Astrocyte (in vitro differentiated cells and primary cell): Measurements from ENCODE around the gene TLK2. TPM values are rescaled to one million over a fixed set of nuclear protein-coding genes. Genes with fewer than 3 reads are reported as not detected.
A peak's percentile ranks its signal among the peaks of the same experiment; 100 is the strongest.
"Not testable (repeated sequence)": the region's sequence is repeated elsewhere in the genome, so short reads cannot be mapped to it uniquely, and the experiment has no call there.

Experiments used
- DNase-seq: peaks from one replicate; pipeline ENCODE4 v3.0.0-alpha.2; 2010; ENCODE audit warnings: low read depth
- FAIRE-seq: peaks from 2 replicates; lab custom pipeline; 2011; peaks lifted over from hg19 to GRCh38; lab: Jason Lieb, UNC
- H2AFZ ChIP-seq: 2 replicates; pipeline ENCODE4 v1.6.0; 2012; ENCODE audit warnings: low read depth, low read length, inconsistent platforms
- H3K27ac ChIP-seq: 2 replicates; pipeline ENCODE4 v1.5.1; 2011; ENCODE audit warnings: low read depth, low read length, inconsistent platforms
- H3K27me3 ChIP-seq: 2 replicates; pipeline ENCODE4 v1.6.0; 2011; ENCODE audit warnings: low read length, inconsistent platforms; ENCODE audit not compliant: insufficient read depth
- H3K36me3 ChIP-seq: 2 replicates; pipeline ENCODE4 v1.5.1; 2011; ENCODE audit warnings: low read length, inconsistent platforms; ENCODE audit not compliant: insufficient read depth
- H3K4me1 ChIP-seq: 2 replicates; pipeline ENCODE4 v1.5.1; 2011; ENCODE audit warnings: low read length, inconsistent platforms; ENCODE audit not compliant: insufficient read depth
- H3K4me2 ChIP-seq: 2 replicates; pipeline ENCODE4 v1.6.0; 2012; ENCODE audit warnings: low read length, inconsistent platforms
- H3K4me3 ChIP-seq: 2 replicates; pipeline ENCODE4 v1.5.1; 2011; ENCODE audit warnings: low read depth, mild to moderate bottlenecking, low read length, inconsistent platforms; ENCODE audit not compliant: insufficient read depth
- H3K79me2 ChIP-seq: 2 replicates; pipeline ENCODE4 v1.6.0; 2012; ENCODE audit warnings: mild to moderate bottlenecking, low read length, inconsistent platforms; ENCODE audit not compliant: insufficient read depth
- H3K9ac ChIP-seq: 2 replicates; pipeline ENCODE4 v1.6.0; 2012; ENCODE audit warnings: mild to moderate bottlenecking, low read length, inconsistent platforms
- H3K9me3 ChIP-seq: 2 replicates; pipeline ENCODE4 v1.5.1; 2012; ENCODE audit warnings: low read depth, mild to moderate bottlenecking, low read length, inconsistent platforms; ENCODE audit not compliant: insufficient read depth
- H4K20me1 ChIP-seq: 2 replicates; pipeline ENCODE4 v1.6.0; 2012; ENCODE audit warnings: low read length, inconsistent platforms; ENCODE audit not compliant: insufficient read depth
- H3K27ac Mint-ChIP-seq: one replicate; pipeline ENCODE4 v1.8.0; 2021; ENCODE audit warnings: mild to moderate bottlenecking, mixed read lengths; ENCODE audit not compliant: unreplicated experiment
- H3K27me3 Mint-ChIP-seq: one replicate; pipeline ENCODE4 v1.8.0; 2021; ENCODE audit warnings: low read depth, mixed read lengths; ENCODE audit not compliant: unreplicated experiment
- H3K36me3 Mint-ChIP-seq: one replicate; pipeline ENCODE4 v1.8.0; 2021; ENCODE audit warnings: low read depth, mixed read lengths; ENCODE audit not compliant: unreplicated experiment
- H3K4me1 Mint-ChIP-seq: one replicate; pipeline ENCODE4 v1.8.0; 2021; ENCODE audit warnings: low read depth, mixed read lengths; ENCODE audit not compliant: unreplicated experiment
- H3K4me3 Mint-ChIP-seq: one replicate; pipeline ENCODE4 v1.8.0; 2021; ENCODE audit warnings: mild to moderate bottlenecking, moderate library complexity, mixed read lengths; ENCODE audit not compliant: unreplicated experiment
- H3K9me3 Mint-ChIP-seq: one replicate; pipeline ENCODE4 v1.8.0; 2021; ENCODE audit warnings: mild to moderate bottlenecking, mixed read lengths; ENCODE audit not compliant: unreplicated experiment
- total RNA-seq: library from RNA; stranded (reverse); gene quantifications from 2 replicates; pipeline ENCODE4 v1.2.1, GENCODE V29; 2021

TLK2 gene
- total RNA-seq, 1 donor from 2014 or later: 53.0 TPM

DNA sequence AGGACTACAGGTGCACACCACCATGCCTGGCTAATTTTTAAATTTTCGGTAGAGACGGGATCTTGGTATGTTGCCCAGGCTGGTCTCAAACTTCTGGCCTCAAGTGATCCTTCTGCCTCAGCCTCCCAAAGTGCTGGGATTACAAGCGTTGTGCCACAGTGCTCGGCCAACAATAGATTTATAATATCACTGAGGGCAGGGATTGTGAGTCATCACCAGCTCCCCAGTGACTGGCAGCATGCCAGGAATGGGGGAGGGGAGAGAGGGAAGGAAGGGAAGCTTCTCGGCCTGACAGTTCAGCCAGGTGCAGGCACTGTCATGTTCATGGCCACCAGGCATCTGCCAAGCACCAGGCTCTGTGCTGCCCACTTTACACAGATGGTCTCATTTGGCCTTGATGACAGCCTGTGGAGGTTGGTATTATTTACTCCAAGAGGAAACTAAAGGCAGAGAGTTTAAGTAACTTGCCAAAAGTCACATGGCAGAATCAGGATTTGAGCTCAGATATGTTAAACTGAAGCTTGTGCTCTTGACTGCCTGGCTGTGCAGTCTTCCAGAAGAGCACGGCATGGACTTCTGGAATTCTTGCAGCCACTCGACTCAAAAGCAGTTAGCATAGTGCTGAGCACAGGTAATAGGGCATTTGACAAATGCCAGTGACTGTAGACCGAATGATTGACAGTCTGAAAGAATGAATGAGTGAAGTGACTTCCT is 7.8 kb upstream of the TLK2 start:
- H3K4me2 ChIP-seq, H3K79me2 ChIP-seq, H3K27me3 ChIP-seq, H3K36me3 Mint-ChIP-seq, H3K9me3 ChIP-seq, H2AFZ ChIP-seq, H3K27ac ChIP-seq, H3K36me3 ChIP-seq, H3K4me3 Mint-ChIP-seq, H3K9ac ChIP-seq, FAIRE-seq, H3K4me3 ChIP-seq, H3K27me3 Mint-ChIP-seq, H4K20me1 ChIP-seq, H3K9me3 Mint-ChIP-seq, H3K4me1 ChIP-seq: not testable (repeated sequence)
- H3K27ac Mint-ChIP-seq: peak overlapping the region; percentile 81
- peaks cover 11% of the 10 kb centered on the region for H3K4me1 Mint-ChIP-seq
- peak; percentile 29 for DNase-seq

DNA sequence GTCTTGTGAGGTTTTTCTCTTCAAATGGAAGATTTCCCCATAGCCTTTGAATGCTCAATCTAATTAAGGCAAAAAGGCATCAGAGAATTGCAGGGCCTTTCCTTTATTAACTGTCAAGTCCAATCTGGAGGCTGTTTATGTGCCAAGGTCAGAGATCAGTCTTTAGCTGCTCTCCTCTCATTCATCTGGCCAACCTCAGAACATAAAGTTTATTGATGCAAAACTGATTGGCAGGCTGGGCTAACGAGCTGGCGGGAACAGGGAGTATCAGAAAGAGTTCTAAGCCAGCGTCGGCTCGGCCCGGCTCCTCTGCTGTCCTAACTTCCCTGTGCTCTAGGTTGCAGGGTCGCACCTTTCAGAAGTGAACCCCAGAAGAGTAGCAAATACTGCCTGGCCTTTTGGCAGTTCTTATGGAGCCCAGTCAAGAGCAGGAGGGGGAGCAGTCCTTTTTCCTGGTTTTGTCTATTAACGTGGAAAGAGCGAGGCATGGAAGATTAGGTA is 7.2 kb upstream of the TLK2 start:
- H3K27me3 Mint-ChIP-seq, H3K4me2 ChIP-seq, H3K4me1 ChIP-seq, H3K9ac ChIP-seq, H3K27ac ChIP-seq, H3K4me3 Mint-ChIP-seq, H3K9me3 Mint-ChIP-seq, H3K9me3 ChIP-seq, H3K27me3 ChIP-seq, H3K27ac Mint-ChIP-seq, H3K4me3 ChIP-seq, H3K36me3 ChIP-seq, H3K79me2 ChIP-seq, H2AFZ ChIP-seq, FAIRE-seq, H4K20me1 ChIP-seq, DNase-seq, H3K36me3 Mint-ChIP-seq: not testable (repeated sequence)
- H3K4me1 Mint-ChIP-seq: peaks cover 11% of the 10 kb centered on the region

DNA sequence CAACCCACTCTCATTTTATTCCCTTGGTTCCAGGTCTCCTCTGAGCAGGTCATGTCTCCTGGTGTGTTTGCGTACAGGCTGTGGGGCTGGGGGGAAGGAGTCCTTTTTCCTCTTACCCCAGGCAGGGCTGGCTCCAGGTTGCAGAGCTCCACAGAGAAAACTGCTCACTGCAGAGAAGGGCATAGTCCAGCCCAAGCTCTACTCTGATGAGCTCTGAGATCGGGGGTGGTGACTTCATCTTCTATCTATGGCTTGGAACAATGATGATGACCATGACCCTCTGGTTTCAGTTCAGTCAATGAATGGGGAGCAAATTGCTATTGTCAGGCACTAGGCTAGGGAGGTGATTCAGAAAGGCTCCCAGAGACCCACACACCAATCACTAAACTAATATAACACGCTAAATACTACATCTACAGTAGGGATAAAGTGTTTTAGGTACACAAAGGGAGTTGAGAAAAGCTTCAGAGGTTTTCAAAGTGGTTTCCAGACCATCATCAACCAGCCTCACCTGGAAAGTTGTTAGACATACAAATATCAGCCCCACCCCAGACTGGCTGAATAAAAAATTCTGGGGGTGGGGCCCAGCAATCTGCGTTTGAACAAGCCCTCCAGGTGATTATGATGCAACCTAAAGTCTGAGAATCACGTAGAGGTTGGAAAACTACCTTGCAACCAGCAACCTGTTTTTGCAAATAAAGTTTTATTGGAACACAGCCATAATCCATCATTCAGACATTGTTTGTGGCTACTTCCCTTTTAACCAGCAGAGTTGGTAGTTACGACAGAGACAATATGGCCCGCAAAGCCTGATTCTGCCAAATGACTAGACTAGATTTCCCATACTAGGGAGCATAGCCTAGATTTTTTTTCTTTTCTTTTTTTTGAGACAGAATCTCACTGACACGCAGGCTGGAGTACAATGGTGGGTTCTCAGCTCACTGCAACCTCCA is 5.3 kb upstream of the TLK2 start:
- not testable (repeated sequence) for H3K4me2 ChIP-seq, H4K20me1 ChIP-seq, H3K27ac Mint-ChIP-seq, H3K27me3 Mint-ChIP-seq, H2AFZ ChIP-seq, DNase-seq, H3K9ac ChIP-seq, H3K4me1 ChIP-seq, H3K27ac ChIP-seq, FAIRE-seq, H3K36me3 ChIP-seq, H3K9me3 Mint-ChIP-seq, H3K36me3 Mint-ChIP-seq, H3K27me3 ChIP-seq, H3K9me3 ChIP-seq, H3K4me3 ChIP-seq
- H3K4me3 Mint-ChIP-seq: peak overlapping the region; percentile 14
- H3K79me2 ChIP-seq: peaks cover 12% of the 10 kb centered on the region
- H3K4me1 Mint-ChIP-seq: peaks cover 15% of the 10 kb centered on the region

DNA sequence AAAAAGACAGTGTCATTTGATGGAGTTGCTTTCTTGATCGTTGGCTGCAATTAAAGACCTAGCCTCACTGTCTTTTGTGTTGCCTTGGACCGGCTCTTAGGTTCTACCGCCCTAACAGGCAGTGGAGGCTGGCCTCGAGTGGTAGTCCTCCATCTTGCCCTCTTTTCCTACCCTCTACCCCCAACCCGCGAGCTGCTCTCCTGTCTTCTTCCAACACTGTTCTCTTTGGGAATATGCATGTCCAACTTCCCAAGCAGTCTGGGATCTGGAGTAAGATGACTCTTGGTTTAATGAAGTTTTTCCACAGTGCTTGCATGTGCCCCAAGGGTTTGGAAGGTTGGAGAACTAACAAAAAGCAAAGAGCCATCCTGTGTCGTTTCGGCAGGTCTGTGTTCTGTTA is 1.5 kb upstream of the TLK2 start:
- H3K36me3 ChIP-seq, H3K27me3 ChIP-seq, H3K4me1 ChIP-seq, H3K9me3 ChIP-seq, FAIRE-seq, H3K9me3 Mint-ChIP-seq, H4K20me1 ChIP-seq, DNase-seq, H2AFZ ChIP-seq, H3K27ac Mint-ChIP-seq, H3K9ac ChIP-seq, H3K27me3 Mint-ChIP-seq, H3K36me3 Mint-ChIP-seq, H3K27ac ChIP-seq: not testable (repeated sequence)
- H3K4me3 Mint-ChIP-seq: peak overlapping the region; percentile 82
- Histone ChIP-seq H3K4me3 (peak overlapping the region; percentile 63), H3K4me2 (peak overlapping the region; percentile 88), H3K79me2 (peaks cover 42% of the 10 kb centered on the region)
- H3K4me1 Mint-ChIP-seq: peaks cover 17% of the 10 kb centered on the region

DNA sequence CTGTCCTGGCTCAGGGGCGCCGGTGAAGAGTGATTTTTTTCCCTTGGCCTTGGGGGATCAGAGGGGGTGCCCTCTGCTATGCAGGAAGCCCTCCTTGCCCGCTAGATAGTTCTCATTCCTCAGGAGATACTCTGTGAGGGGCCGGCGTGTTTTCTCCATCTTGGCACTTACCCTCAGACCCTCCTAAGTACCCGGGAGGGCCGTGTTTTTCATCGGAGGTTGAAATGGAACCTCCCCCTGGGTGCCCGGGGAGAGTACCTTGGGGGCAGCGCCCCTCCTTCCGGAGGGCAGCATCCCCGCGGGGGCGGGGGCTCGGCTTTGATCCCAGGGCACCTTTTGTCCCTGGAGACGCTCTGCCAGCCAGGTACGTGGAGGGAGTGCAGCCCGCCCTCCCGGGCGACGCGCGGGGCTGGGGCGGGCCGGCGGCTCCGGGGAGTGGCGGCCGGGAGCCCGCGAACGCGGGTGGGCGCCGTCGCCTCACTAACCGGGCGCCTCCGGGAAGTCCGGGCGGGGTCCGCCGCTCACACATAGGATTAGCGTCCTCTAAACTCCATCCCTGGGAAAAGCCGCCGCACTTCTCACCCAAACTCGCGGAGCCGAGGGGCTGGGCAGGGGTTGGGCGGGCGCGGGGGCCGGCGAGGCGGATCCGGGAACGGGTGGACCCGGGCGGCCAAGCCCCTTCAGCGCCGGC is 762 bp upstream of the TLK2 start:
- not testable (repeated sequence) for H3K27me3 Mint-ChIP-seq, DNase-seq, H4K20me1 ChIP-seq, H3K4me1 ChIP-seq, H3K27me3 ChIP-seq, FAIRE-seq, H3K36me3 Mint-ChIP-seq, H3K36me3 ChIP-seq, H3K9me3 Mint-ChIP-seq, H3K9me3 ChIP-seq
- Histone ChIP-seq H3K27ac (peak overlapping the region; percentile 50), H3K79me2 (peaks cover 49% of the 10 kb centered on the region), H3K4me3 (peak overlapping the region; percentile 63), H3K4me2 (peak overlapping the region; percentile 88), H3K9ac (peak overlapping the region; percentile 83), H2AFZ (peak overlapping the region; percentile 52)
- H3K4me1 Mint-ChIP-seq: peaks cover 15% of the 10 kb centered on the region
- H3K27ac Mint-ChIP-seq: peak overlapping the region; percentile 77
- H3K4me3 Mint-ChIP-seq: peak overlapping the region; percentile 82
